Measurements from ENCODE around the gene UTP14C.
"Not testable (repeated sequence)": the region's sequence is repeated elsewhere in the genome, so short reads cannot be mapped to it uniquely, and the experiment has no call there.

The UTP14C gene

DNA sequence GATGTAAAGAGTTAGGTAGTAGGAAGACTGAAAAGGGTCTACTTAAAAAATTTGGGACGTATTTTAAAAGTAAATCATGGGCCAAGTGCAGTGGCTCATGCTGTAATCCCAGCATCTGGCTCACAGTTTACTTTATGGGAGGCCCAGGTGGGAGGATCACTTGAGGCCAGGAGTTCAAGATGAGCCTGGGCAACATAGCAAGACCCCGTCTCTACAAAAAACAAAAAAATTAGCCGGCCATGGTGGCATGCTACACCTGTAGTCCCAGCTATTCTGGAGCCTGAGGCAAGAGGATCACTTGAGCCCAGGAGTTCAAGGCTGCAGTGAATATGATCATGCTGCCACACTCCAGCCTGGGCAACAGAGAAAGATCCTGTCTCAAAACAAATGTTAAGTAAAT lies 23.0 kb downstream of the UTP14C start:
- Histone ChIP-seq H3K36me3 (ENCODE audit: insufficient read depth, low read length) (no peaks in the 10 kb centered on the region), H3K79me2 (ENCODE audit: control insufficient read depth, insufficient read depth, low read length, unreplicated experiment) (no peaks in the 10 kb centered on the region), H3K27ac (ENCODE audit: low read depth, low read length) (no peak overlapping the region), H3K4me1 (ENCODE audit: control insufficient read depth, insufficient read depth, low read length, unreplicated experiment) (no peaks in the 10 kb centered on the region), H3K4me3 (ENCODE audit: low read depth, low read length) (no peak overlapping the region), H2AFZ (ENCODE audit: low read length, unreplicated experiment) (no peak overlapping the region), H3K27me3 (ENCODE audit: insufficient read depth, low read length) (no peaks in the 10 kb centered on the region)

GRCh38 chr13:52048516-52048915 lies 24.0 kb downstream of the UTP14C start:
- H3K27ac ChIP-seq (ENCODE audit: low read depth, low read length), result no peak overlapping the region
- H3K79me2 ChIP-seq (ENCODE audit: control insufficient read depth, insufficient read depth, low read length, unreplicated experiment), result no peaks in the 10 kb centered on the region
- H3K27me3 ChIP-seq (ENCODE audit: insufficient read depth, low read length), result peaks cover 3% of the 10 kb centered on the region
- no peak overlapping the region for H3K4me3 ChIP-seq (ENCODE audit: low read depth, low read length)
- no peak overlapping the region for H2AFZ ChIP-seq (ENCODE audit: low read length, unreplicated experiment)
- H3K36me3 ChIP-seq (ENCODE audit: insufficient read depth, low read length), result no peaks in the 10 kb centered on the region
- H3K4me1 ChIP-seq (ENCODE audit: control insufficient read depth, insufficient read depth, low read length, unreplicated experiment), result no peaks in the 10 kb centered on the region

DNA sequence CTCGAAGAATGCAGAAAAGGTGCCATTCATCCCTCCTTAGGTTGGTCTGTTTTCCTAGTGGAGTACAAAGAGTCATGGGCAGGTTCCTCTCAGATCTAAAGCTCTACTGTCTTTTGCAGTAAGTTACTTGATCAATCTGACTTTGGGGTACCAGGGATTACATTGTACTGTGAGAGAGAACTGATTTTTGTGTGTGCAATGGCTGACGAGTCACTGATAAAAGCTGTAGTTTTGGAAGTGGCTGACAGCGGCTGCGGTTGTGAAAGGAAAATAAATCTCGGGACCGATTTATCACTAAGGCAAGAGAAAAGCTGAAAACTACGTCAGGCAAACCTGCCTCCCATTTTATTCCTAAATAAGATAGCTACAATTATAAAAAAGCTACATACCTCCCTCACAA lies 26.9 kb downstream of the UTP14C start:
- Histone ChIP-seq H3K36me3 (ENCODE audit: insufficient read depth, low read length) (no peaks in the 10 kb centered on the region), H3K4me1 (ENCODE audit: control insufficient read depth, insufficient read depth, low read length, unreplicated experiment) (no peaks in the 10 kb centered on the region), H3K27ac (ENCODE audit: low read depth, low read length) (no peak overlapping the region), H3K79me2 (ENCODE audit: control insufficient read depth, insufficient read depth, low read length, unreplicated experiment) (no peaks in the 10 kb centered on the region), H3K4me3 (ENCODE audit: low read depth, low read length) (no peak overlapping the region), H3K27me3 (ENCODE audit: insufficient read depth, low read length) (peaks cover 6% of the 10 kb centered on the region), H2AFZ (ENCODE audit: low read length, unreplicated experiment) (no peak overlapping the region)

GRCh38 chr13:52053460-52053859 lies 29.0 kb downstream of the UTP14C start:
- no peaks in the 10 kb centered on the region for H3K79me2 ChIP-seq (ENCODE audit: control insufficient read depth, insufficient read depth, low read length, unreplicated experiment)
- no peaks in the 10 kb centered on the region for H3K4me1 ChIP-seq (ENCODE audit: control insufficient read depth, insufficient read depth, low read length, unreplicated experiment)
- no peak overlapping the region for H3K27ac ChIP-seq (ENCODE audit: low read depth, low read length)
- no peak overlapping the region for H3K4me3 ChIP-seq (ENCODE audit: low read depth, low read length)
- no peak overlapping the region for H2AFZ ChIP-seq (ENCODE audit: low read length, unreplicated experiment)
- H3K27me3 ChIP-seq (ENCODE audit: insufficient read depth, low read length), result peaks cover 6% of the 10 kb centered on the region
- H3K36me3 ChIP-seq (ENCODE audit: insufficient read depth, low read length), result no peaks in the 10 kb centered on the region

DNA sequence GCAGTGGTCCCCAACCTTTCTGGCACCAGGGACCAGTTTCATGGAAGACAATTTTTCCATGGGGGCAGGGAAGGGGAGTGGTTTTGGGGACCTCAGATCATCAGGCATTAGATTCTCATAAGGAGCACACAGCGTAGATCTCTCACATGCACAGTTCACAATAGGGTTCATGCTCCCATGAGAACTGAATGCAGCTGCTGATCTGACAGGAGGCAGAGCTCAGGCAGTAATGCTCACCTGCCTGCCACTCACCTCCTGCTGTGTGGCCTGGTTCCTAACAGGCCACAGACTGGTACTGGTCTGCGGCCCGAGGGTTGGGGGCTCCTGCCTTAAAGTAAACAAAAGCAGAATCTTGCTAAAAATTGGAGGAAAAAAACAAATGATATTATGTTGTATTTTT lies 36.6 kb downstream of the UTP14C start:
- H3K79me2 ChIP-seq (ENCODE audit: control insufficient read depth, insufficient read depth, low read length, unreplicated experiment); H3K36me3 ChIP-seq (ENCODE audit: insufficient read depth, low read length); H3K4me1 ChIP-seq (ENCODE audit: control insufficient read depth, insufficient read depth, low read length, unreplicated experiment); H2AFZ ChIP-seq (ENCODE audit: low read length, unreplicated experiment); H3K4me3 ChIP-seq (ENCODE audit: low read depth, low read length); H3K27me3 ChIP-seq (ENCODE audit: insufficient read depth, low read length); H3K27ac ChIP-seq (ENCODE audit: low read depth, low read length): not testable (repeated sequence)

DNA sequence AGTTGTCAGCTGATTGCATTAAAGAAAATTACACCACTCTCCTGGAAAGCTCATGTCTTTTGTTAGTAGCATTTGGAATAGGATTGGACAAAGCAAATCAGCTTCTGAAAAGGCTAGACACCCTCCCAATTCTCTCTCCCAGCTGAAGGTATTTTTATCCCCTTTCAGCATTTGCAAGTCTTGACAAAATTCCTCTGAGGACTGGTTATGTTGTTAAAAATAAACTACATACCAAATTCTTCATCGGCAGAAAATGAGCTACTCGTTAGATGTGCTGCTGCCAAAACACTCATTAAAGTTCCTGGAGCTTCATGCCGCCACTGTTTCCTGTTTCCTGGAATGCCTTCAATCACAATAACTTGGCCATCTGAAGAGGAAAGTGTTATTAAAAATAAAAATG lies 37.1 kb downstream of the UTP14C start:
- H3K4me1 ChIP-seq (ENCODE audit: control insufficient read depth, insufficient read depth, low read length, unreplicated experiment), result no peaks in the 10 kb centered on the region
- H3K79me2 ChIP-seq (ENCODE audit: control insufficient read depth, insufficient read depth, low read length, unreplicated experiment), result no peaks in the 10 kb centered on the region
- H2AFZ ChIP-seq (ENCODE audit: low read length, unreplicated experiment), result no peak overlapping the region
- H3K4me3 ChIP-seq (ENCODE audit: low read depth, low read length), result no peak overlapping the region
- H3K27ac ChIP-seq (ENCODE audit: low read depth, low read length), result no peak overlapping the region
- H3K36me3 ChIP-seq (ENCODE audit: insufficient read depth, low read length), result no peaks in the 10 kb centered on the region
- no peaks in the 10 kb centered on the region for H3K27me3 ChIP-seq (ENCODE audit: insufficient read depth, low read length)

DNA sequence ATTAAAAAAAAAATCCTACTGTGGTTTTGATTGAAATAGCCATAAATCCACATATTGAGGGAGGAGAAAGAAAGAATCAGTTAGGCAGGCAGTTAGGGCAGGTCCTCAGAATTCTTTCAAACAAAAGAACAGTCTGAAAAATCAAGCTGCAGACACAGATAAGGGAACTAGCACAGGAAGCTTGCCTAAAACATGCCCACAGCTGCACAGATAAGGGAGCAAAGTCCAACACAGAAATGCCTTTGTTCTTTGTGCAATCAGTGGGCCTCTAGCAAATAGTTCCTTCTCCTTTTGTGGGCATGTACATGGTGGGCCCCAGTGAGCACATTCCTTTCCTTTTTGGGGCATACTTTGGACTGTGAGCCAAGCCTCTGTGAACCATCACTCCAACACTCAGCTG lies 42.7 kb downstream of the UTP14C start:
- no peaks in the 10 kb centered on the region for H3K79me2 ChIP-seq (ENCODE audit: control insufficient read depth, insufficient read depth, low read length, unreplicated experiment)
- no peak overlapping the region for H3K27ac ChIP-seq (ENCODE audit: low read depth, low read length)
- peaks cover 9% of the 10 kb centered on the region for H3K4me1 ChIP-seq (ENCODE audit: control insufficient read depth, insufficient read depth, low read length, unreplicated experiment)
- no peaks in the 10 kb centered on the region for H3K27me3 ChIP-seq (ENCODE audit: insufficient read depth, low read length)
- H2AFZ ChIP-seq (ENCODE audit: low read length, unreplicated experiment), result no peak overlapping the region
- H3K36me3 ChIP-seq (ENCODE audit: insufficient read depth, low read length), result no peaks in the 10 kb centered on the region
- no peak overlapping the region for H3K4me3 ChIP-seq (ENCODE audit: low read depth, low read length)

GRCh38 chr13:52070929-52071523 lies 46.5 kb downstream of the UTP14C start:
- Histone ChIP-seq H3K27me3 (ENCODE audit: insufficient read depth, low read length) (peaks cover 9% of the 10 kb centered on the region), H3K4me1 (ENCODE audit: control insufficient read depth, insufficient read depth, low read length, unreplicated experiment) (peaks cover 9% of the 10 kb centered on the region), H2AFZ (ENCODE audit: low read length, unreplicated experiment) (no peak overlapping the region), H3K27ac (ENCODE audit: low read depth, low read length) (no peak overlapping the region), H3K79me2 (ENCODE audit: control insufficient read depth, insufficient read depth, low read length, unreplicated experiment) (no peaks in the 10 kb centered on the region), H3K4me3 (ENCODE audit: low read depth, low read length) (no peak overlapping the region), H3K36me3 (ENCODE audit: insufficient read depth, low read length) (no peaks in the 10 kb centered on the region)
